WTC11 (cell line): Measurements from ENCODE around the gene SLC44A3.

Experiments used
- ATF3 ChIP-seq: sonication (generic); formaldehyde crosslinking; conservative IDR thresholded peaks from 2 replicates; pipeline ENCODE4 v1.8.1; 2022; ENCODE audit warnings: mild to moderate bottlenecking, missing genetic modification reagents
- USF2 ChIP-seq: sonication (generic); formaldehyde crosslinking; IDR thresholded peaks from 2 replicates; pipeline ENCODE4 v1.8.1; 2023; ENCODE audit warnings: mild to moderate bottlenecking, missing genetic modification reagents, moderate library complexity
- ZNF532 ChIP-seq: fragments of 250-450 bp; sonication (Bioruptor Pico); IDR thresholded peaks from 2 replicates; pipeline ENCODE4 v1.9.0; 2021; ENCODE audit warnings: mild to moderate bottlenecking, borderline replicate concordance
- TF ChIP-seq, protein P1 (sequence below): fragments of 200-600 bp; IDR thresholded peaks from 2 replicates; pipeline ENCODE4 v1.8.0; 2022; ENCODE audit warnings: antibody characterized with exemption
- TF ChIP-seq, protein P2 (sequence below): sonication (generic); formaldehyde crosslinking; conservative IDR thresholded peaks from 2 replicates; pipeline ENCODE4 v1.8.1; 2023; ENCODE audit warnings: mild to moderate bottlenecking, low read depth, missing genetic modification reagents, moderate library complexity

- TF ChIP-seq, protein P1, sequence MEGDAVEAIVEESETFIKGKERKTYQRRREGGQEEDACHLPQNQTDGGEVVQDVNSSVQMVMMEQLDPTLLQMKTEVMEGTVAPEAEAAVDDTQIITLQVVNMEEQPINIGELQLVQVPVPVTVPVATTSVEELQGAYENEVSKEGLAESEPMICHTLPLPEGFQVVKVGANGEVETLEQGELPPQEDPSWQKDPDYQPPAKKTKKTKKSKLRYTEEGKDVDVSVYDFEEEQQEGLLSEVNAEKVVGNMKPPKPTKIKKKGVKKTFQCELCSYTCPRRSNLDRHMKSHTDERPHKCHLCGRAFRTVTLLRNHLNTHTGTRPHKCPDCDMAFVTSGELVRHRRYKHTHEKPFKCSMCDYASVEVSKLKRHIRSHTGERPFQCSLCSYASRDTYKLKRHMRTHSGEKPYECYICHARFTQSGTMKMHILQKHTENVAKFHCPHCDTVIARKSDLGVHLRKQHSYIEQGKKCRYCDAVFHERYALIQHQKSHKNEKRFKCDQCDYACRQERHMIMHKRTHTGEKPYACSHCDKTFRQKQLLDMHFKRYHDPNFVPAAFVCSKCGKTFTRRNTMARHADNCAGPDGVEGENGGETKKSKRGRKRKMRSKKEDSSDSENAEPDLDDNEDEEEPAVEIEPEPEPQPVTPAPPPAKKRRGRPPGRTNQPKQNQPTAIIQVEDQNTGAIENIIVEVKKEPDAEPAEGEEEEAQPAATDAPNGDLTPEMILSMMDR = no peak
- no peak for TF ChIP-seq ATF3 (CRISPR knock-in tag)
- TF ChIP-seq ZNF532 (CRISPR knock-in tag) = no peak
- TF ChIP-seq, protein P2, sequence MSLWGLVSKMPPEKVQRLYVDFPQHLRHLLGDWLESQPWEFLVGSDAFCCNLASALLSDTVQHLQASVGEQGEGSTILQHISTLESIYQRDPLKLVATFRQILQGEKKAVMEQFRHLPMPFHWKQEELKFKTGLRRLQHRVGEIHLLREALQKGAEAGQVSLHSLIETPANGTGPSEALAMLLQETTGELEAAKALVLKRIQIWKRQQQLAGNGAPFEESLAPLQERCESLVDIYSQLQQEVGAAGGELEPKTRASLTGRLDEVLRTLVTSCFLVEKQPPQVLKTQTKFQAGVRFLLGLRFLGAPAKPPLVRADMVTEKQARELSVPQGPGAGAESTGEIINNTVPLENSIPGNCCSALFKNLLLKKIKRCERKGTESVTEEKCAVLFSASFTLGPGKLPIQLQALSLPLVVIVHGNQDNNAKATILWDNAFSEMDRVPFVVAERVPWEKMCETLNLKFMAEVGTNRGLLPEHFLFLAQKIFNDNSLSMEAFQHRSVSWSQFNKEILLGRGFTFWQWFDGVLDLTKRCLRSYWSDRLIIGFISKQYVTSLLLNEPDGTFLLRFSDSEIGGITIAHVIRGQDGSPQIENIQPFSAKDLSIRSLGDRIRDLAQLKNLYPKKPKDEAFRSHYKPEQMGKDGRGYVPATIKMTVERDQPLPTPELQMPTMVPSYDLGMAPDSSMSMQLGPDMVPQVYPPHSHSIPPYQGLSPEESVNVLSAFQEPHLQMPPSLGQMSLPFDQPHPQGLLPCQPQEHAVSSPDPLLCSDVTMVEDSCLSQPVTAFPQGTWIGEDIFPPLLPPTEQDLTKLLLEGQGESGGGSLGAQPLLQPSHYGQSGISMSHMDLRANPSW = no peak
- no peak for TF ChIP-seq USF2 (CRISPR knock-in tag)
These were observed 89.3 kb downstream of the SLC44A3 start for GRCh38 chr1:94909486-94909885.
